GM12878 (cell line): Measurements from ENCODE around the gene TP53I11. TPM values are rescaled to one million over a fixed set of nuclear protein-coding genes. Genes with fewer than 3 reads are reported as not detected.

Experiments
- ATAC-seq: fragments of 200-7000 bp; cut with Tn5 transposase; 3 replicates; pipeline ENCODE4 v1.9.1; 2020; ENCODE audit warnings: mild to moderate bottlenecking, moderate library complexity
- BruUV-seq: library from RNA; stranded (reverse); fragments of 400-500 nt; replicated peaks from 2 replicates; lab custom pipeline; 2021; lab: Mats Ljungman, UMichigan
- CTCF ChIA-PET: fragments of 300-600 bp; sonication (Branson Sonifier 250); formaldehyde crosslinking; extraction: SDS; loops from one replicate; lab custom pipeline; 2021; ENCODE audit warnings: inconsistent platforms; lab: Yijun Ruan, JAX
- POLR2A ChIA-PET: fragments of 350-600 bp; formaldehyde crosslinking; extraction: SDS; loops from one replicate; lab custom pipeline; 2021; ENCODE audit warnings: inconsistent platforms; lab: Charles Lee
- RAD21 ChIA-PET: fragments of 300-600 bp; sonication (Branson Sonifier 250); formaldehyde crosslinking; loops from one replicate; lab custom pipeline; 2023; ENCODE audit warnings: antibody characterized with exemption; ENCODE audit not compliant: unreplicated experiment; lab: Charles Lee
- SMC1A ChIA-PET: fragments of 300-600 bp; sonication (Branson Sonifier 250); formaldehyde crosslinking; loops from one replicate; lab custom pipeline; 2023; ENCODE audit not compliant: unreplicated experiment, uncharacterized antibody; lab: Charles Lee
- DNase-seq: peaks from one replicate; pipeline ENCODE4 v3.0.0-alpha.2; 2011; ENCODE audit warnings: low read depth, low spot score
- FAIRE-seq: peaks from 3 replicates; lab custom pipeline; 2011; peaks lifted over from hg19 to GRCh38; lab: Jason Lieb, UNC
- H2AFZ ChIP-seq: 2 replicates; pipeline ENCODE4 v1.6.0; 2011; ENCODE audit warnings: low read depth, low read length, control low read depth; ENCODE audit not compliant: control insufficient read depth
- H3K27ac ChIP-seq: 2 replicates; pipeline ENCODE4 v1.5.1; 2011; ENCODE audit warnings: control low read depth; ENCODE audit not compliant: control insufficient read depth, insufficient read depth
- H3K27me3 ChIP-seq, 2 experiments: replicated peaks in 1 of 2; 2 replicates each; pipeline versions ENCODE4 v1.6.0 to v1.6.1; 2011; ENCODE audit warnings: low read length in 1 of 2; ENCODE audit not compliant: control insufficient read depth in 2 of 2, insufficient read depth in 2 of 2
- H3K36me3 ChIP-seq, 2 experiments: 2 replicates each; pipeline ENCODE4 v1.5.1; 2011; ENCODE audit warnings: low read length in 1 of 2; ENCODE audit not compliant: control insufficient read depth in 2 of 2, insufficient read depth in 2 of 2
- H3K4me1 ChIP-seq: 2 replicates; pipeline ENCODE4 v1.6.1; 2011; ENCODE audit warnings: mild to moderate bottlenecking, low read length, moderate library complexity, mixed read lengths; ENCODE audit not compliant: control insufficient read depth, insufficient read depth
- H3K4me2 ChIP-seq: 2 replicates; pipeline ENCODE4 v1.6.0; 2011; ENCODE audit warnings: control low read depth; ENCODE audit not compliant: control insufficient read depth, insufficient read depth
- H3K4me3 ChIP-seq: fragments of 200-600 bp; sonication (generic); 2 replicates; pipeline ENCODE4 v1.5.1; 2016
- H3K79me2 ChIP-seq: 2 replicates; pipeline ENCODE4 v1.6.0; 2011; ENCODE audit warnings: low read length; ENCODE audit not compliant: control insufficient read depth, insufficient read depth
- H3K9ac ChIP-seq: 2 replicates; pipeline ENCODE4 v1.8.0; 2011; ENCODE audit warnings: low read length, control low read depth, mixed read lengths; ENCODE audit not compliant: control insufficient read depth, insufficient read depth
- H3K9me3 ChIP-seq: replicated peaks from 3 replicates; pipeline ENCODE4 v1.5.1; 2011; ENCODE audit warnings: mild to moderate bottlenecking, low read length; ENCODE audit not compliant: control insufficient read depth, insufficient read depth
- H4K20me1 ChIP-seq: 2 replicates; pipeline ENCODE4 v1.6.0; 2011; ENCODE audit not compliant: control insufficient read depth, insufficient read depth
- ASH2L ChIP-seq: fragments of 300-600, 200-600 bp; sonication (generic); IDR thresholded peaks from 2 replicates; pipeline ENCODE4 v1.6.1; 2017; ENCODE audit warnings: low read depth, mild to moderate bottlenecking, borderline replicate concordance
- BCL11A ChIP-seq: IDR thresholded peaks from 2 replicates; pipeline ENCODE4 v1.6.1; 2011; ENCODE audit warnings: low read depth, low read length
- CBX5 ChIP-seq: sonication (generic); IDR thresholded peaks from 2 replicates; pipeline ENCODE4 v1.6.1; 2016; ENCODE audit warnings: low read depth, moderate library complexity, mild to moderate bottlenecking, inconsistent platforms
- CUX1 ChIP-seq: IDR thresholded peaks from 2 replicates; pipeline ENCODE4 v1.6.1; 2012; ENCODE audit warnings: improper control_type of control experiment, low read depth, low read length; ENCODE audit not compliant: insufficient replicate concordance
- E2F8 ChIP-seq: fragments of 450-650 bp; IDR thresholded peaks from 2 replicates; pipeline ENCODE4 v1.6.1; 2018; ENCODE audit warnings: mild to moderate bottlenecking, low read depth, moderate library complexity; ENCODE audit not compliant: partially characterized antibody
- EP300 ChIP-seq, 2 experiments: fragments of 150-350 bp in 1 of 2; IDR thresholded peaks; 2 replicates each; pipeline ENCODE4 v1.6.1; 2011 to 2012; ENCODE audit warnings: low read depth in 2 of 2, low read length in 2 of 2, borderline replicate concordance in 1 of 2, improper control_type of control experiment in 1 of 2, inconsistent platforms in 1 of 2; ENCODE audit not compliant: control insufficient read depth in 1 of 2
- ETV6 ChIP-seq, 2 experiments: fragments of 450-650 bp in 1 of 2; IDR thresholded peaks in 1 of 2; conservative IDR thresholded peaks in 1 of 2; 2 replicates each; pipeline ENCODE4 v1.6.1; 2014; ENCODE audit warnings: antibody characterized with exemption in 1 of 2, borderline replicate concordance in 1 of 2, low read depth in 1 of 2, mild to moderate bottlenecking in 1 of 2, moderate library complexity in 1 of 2
- HDGF ChIP-seq: fragments of 450-650 bp; IDR thresholded peaks from 2 replicates; pipeline ENCODE4 v1.6.1; 2016; ENCODE audit warnings: antibody characterized with exemption
- IKZF2 ChIP-seq, 2 experiments: fragments of 450-650 bp; IDR thresholded peaks; 2 replicates each; pipeline ENCODE4 v1.6.1; 2017; ENCODE audit warnings: mild to moderate bottlenecking in 2 of 2, moderate library complexity in 2 of 2
- KLF5 ChIP-seq: fragments of 450-650 bp; IDR thresholded peaks from 2 replicates; pipeline ENCODE4 v1.6.1; 2014; ENCODE audit warnings: mild to moderate bottlenecking; ENCODE audit not compliant: partially characterized antibody
- NFIC ChIP-seq: IDR thresholded peaks from 2 replicates; pipeline ENCODE4 v1.6.1; 2012; ENCODE audit warnings: low read depth, mild to moderate bottlenecking, inconsistent platforms, low read length, moderate library complexity
- POLR2AphosphoS2 ChIP-seq: IDR thresholded peaks from 2 replicates; pipeline ENCODE4 v1.6.1; 2011; ENCODE audit warnings: low read depth, mild to moderate bottlenecking, low read length, improper control_type of control experiment, moderate library complexity
- RBBP5 ChIP-seq: fragments of 200-600 bp; sonication (generic); conservative IDR thresholded peaks from 2 replicates; pipeline ENCODE4 v1.6.1; 2016
- RELA ChIP-seq: fragments of 450-650 bp; IDR thresholded peaks from 2 replicates; pipeline ENCODE4 v1.8.0; 2014; ENCODE audit warnings: borderline replicate concordance; ENCODE audit not compliant: partially characterized antibody
- STAT1 ChIP-seq: fragments of 450-650 bp; conservative IDR thresholded peaks from 2 replicates; pipeline ENCODE4 v1.6.1; 2014; ENCODE audit warnings: antibody characterized with exemption, mild to moderate bottlenecking
- ZZZ3 ChIP-seq: IDR thresholded peaks from 2 replicates; pipeline ENCODE4 v1.6.1; 2011; ENCODE audit warnings: low read depth; ENCODE audit not compliant: control insufficient read depth, insufficient read length
- WGBS: methylation state at CpG from one replicate; pipeline ENCODE4 v1.1.6; 2016; ENCODE audit warnings: low lambda C conversion rate; ENCODE audit not compliant: insufficient replicate concordance, insufficient coverage; ENCODE audit errors: missing lambda C conversion rate; 5-methylcytosine and 5-hydroxymethylcytosine counted together
- in situ Hi-C: fragments of 300-500 bp; cut with MboI; formaldehyde crosslinking; loops from 9 replicates; pipeline ENCODE4 v1.14.3; 2018; ENCODE audit warnings: mixed read lengths
- intact Hi-C: fragments of 100-400 bp; cut with micrococcal nuclease; formaldehyde crosslinking; loops from one replicate; pipeline ENCODE4 v1.14.2; 2022; ENCODE audit not compliant: unreplicated experiment
- polyA plus RNA-seq, 11 experiments: library from polyadenylated mRNA; depleted of rRNA in 4 of 11; unstranded in 6 of 11; stranded (reverse) in 5 of 11; fragments of >200 nt; fragmentation: Nextera tagmentation in 4 of 11; fragmentation: Illumina TruSeq in 1 of 11; extraction: Ambion mirVana in 4 of 11; extraction: Trizol in 1 of 11; gene quantifications; 1 replicate in 1 of 11; 2 replicates in 10 of 11; pipeline versions ENCODE4 v1.2.1 to v1.2.3, GENCODE V29; 2011 to 2016; ENCODE audit warnings: inconsistent platforms in 2 of 11, missing spikeins in 2 of 11, low read depth in 1 of 11
- total RNA-seq, 4 experiments: library from RNA; depleted of rRNA in 3 of 4; stranded (reverse); fragments of >200 nt in 3 of 4; fragmentation: Illumina TruSeq in 1 of 4; extraction: Trizol in 1 of 4; gene quantifications; 2 replicates each; pipeline versions ENCODE4 v1.2.1 to v1.2.3, GENCODE V29; 2013 to 2021

The TP53I11 gene
- total and polyA plus RNA-seq, 10 of the 15 experiments (the other 5 are each of a cell fraction or from before 2014, with no cell fraction given) = 0.03 to 0.28 (median 0.17) TPM; not detected in 3

GRCh38 chr11:44974402-44975000 is 23.8 kb upstream of the TP53I11 start:
- H3K79me2 ChIP-seq = no peaks in the 10 kb centered on the region
- H3K4me3 ChIP-seq = no peak overlapping the region
- H3K4me1 ChIP-seq = no peaks in the 10 kb centered on the region
- no peak overlapping the region for H3K4me2 ChIP-seq
- ChIA-PET SMC1A (no interaction called here), RAD21 (no interaction called here), POLR2A (no interaction called here), CTCF (interaction anchor here (0.7 kb wide), 1 partner anchor 341 kb away, joined by 3 read pairs; no protein-coding TSS in a partner anchor)
- H3K27ac ChIP-seq = no peak overlapping the region
- TF ChIP-seq HDGF (no peak), STAT1 (no peak), CUX1 (no peak), KLF5 (no peak), ETV6 (conservative IDR thresholded peaks at IDR 0.05 in 1 of 2, IDR thresholded peaks at IDR 0.05 in 1 of 2; ENCODE audit: borderline replicate concordance in 1 of 2, low read depth in 1 of 2) (no peak), CBX5 (no peak), RBBP5 (no peak), IKZF2 (IDR thresholded peaks at IDR 0.05) (no peak), ASH2L (no peak), ZZZ3 (no peak), EP300 (IDR thresholded peaks at IDR 0.05; ENCODE audit: borderline replicate concordance in 1 of 2, control insufficient read depth in 1 of 2, low read depth in 2 of 2, low read length in 2 of 2) (no peak), BCL11A (no peak), RELA (no peak), POLR2AphosphoS2 (no peak), NFIC (no peak), E2F8 (no peak)
- no TSS peak for BruUV-seq
- no peaks in the 10 kb centered on the region; the same call in 1 of the 2 replicates for H4K20me1 ChIP-seq
- in situ Hi-C loops (no loop called here), intact Hi-C loops (no loop called here)
- ATAC-seq (no peak), DNase-seq (no peak), FAIRE-seq (no peak)
- H3K27me3 ChIP-seq = no peaks in the 10 kb centered on the region; a peak in 1 of 4 replicates
- H3K9ac ChIP-seq = no peak overlapping the region
- H2AFZ ChIP-seq = no peak overlapping the region
- H3K9me3 ChIP-seq = no peaks in the 10 kb centered on the region
- no peaks in the 10 kb centered on the region for H3K36me3 ChIP-seq
- WGBS = 44% methylated on average over 12 of the region's 12 CpGs
